ENCODE results near the gene COMT.
"Not testable (repeated sequence)": the region's sequence is repeated elsewhere in the genome, so short reads cannot be mapped to it uniquely, and the experiment has no call there.

Gene COMT

GRCh38 chr22:19941365-19942082 is at the start of gene COMT, which contains the start of gene TXNRD2:
Gene COMT (plus strand): TSS chr22:19941772. CDS start chr22:19962527, 20,755 bp downstream.
Gene TXNRD2 (minus strand): TSS chr22:19941818. CDS start chr22:19941803, 15 bp downstream.
- FAIRE-seq = no peak

- FAIRE-seq = no peak
These were observed 49.2 kb upstream of the COMT start for GRCh38 chr22:19892257-19892879.

- no peak for FAIRE-seq
These were observed 48.6 kb upstream of the COMT start for GRCh38 chr22:19892925-19893324.

GRCh38 chr22:19893363-19893762 is 48.2 kb upstream of the COMT start:
- FAIRE-seq = no peak

- FAIRE-seq = no peak
These were observed 46.3 kb upstream of the COMT start for GRCh38 chr22:19895160-19895849.

GRCh38 chr22:19896665-19897355 is 44.8 kb upstream of the COMT start:
- no peak for FAIRE-seq

- no peak for FAIRE-seq
These were observed 43.8 kb upstream of the COMT start for GRCh38 chr22:19897726-19898125.

GRCh38 chr22:19898145-19898544 is 43.4 kb upstream of the COMT start:
- FAIRE-seq = no peak

GRCh38 chr22:19898831-19899567 is 42.6 kb upstream of the COMT start:
- no peak for FAIRE-seq

GRCh38 chr22:19900707-19901436 is 40.7 kb upstream of the COMT start:
- FAIRE-seq = no peak

- FAIRE-seq = no peak
These were observed 39.9 kb upstream of the COMT start for GRCh38 chr22:19901577-19902244.

- no peak for FAIRE-seq
These were observed 39.3 kb upstream of the COMT start for GRCh38 chr22:19902245-19902715.

- FAIRE-seq = no peak
These were observed 38.5 kb upstream of the COMT start for GRCh38 chr22:19903031-19903430.

GRCh38 chr22:19903513-19903912 is 38.1 kb upstream of the COMT start:
- FAIRE-seq = no peak

- FAIRE-seq = no peak
These were observed 37.3 kb upstream of the COMT start for GRCh38 chr22:19904174-19904856.

GRCh38 chr22:19904935-19905334 is 36.6 kb upstream of the COMT start:
- no peak for FAIRE-seq

- FAIRE-seq = no peak
These were observed 36.0 kb upstream of the COMT start for GRCh38 chr22:19905347-19906276.

- FAIRE-seq = not testable (repeated sequence)
These were observed 34.7 kb upstream of the COMT start for GRCh38 chr22:19906864-19907263.

- FAIRE-seq = not testable (repeated sequence)
These were observed 33.7 kb upstream of the COMT start for GRCh38 chr22:19907902-19908301.
